Fibroblast of lung (primary cell): ENCODE measurements around the gene ID2. TPM values are rescaled to one million over a fixed set of nuclear protein-coding genes. Genes with fewer than 3 reads are reported as not detected.

ENCODE experiments used
- DNase-seq, 2 donors: peaks; one replicate each; pipeline versions ENCODE4 v3.0.0 to v3.0.0-alpha.2; 2010; ENCODE audit warnings: low read depth in 2 of 2
- H2AFZ ChIP-seq: 2 replicates; pipeline ENCODE4 v1.5.1; 2012; ENCODE audit warnings: low read length, control low read depth, inconsistent platforms
- H3K27ac ChIP-seq: 2 replicates; pipeline ENCODE4 v1.5.1; 2011; ENCODE audit warnings: low read length, control low read depth; ENCODE audit not compliant: insufficient read depth
- H3K27me3 ChIP-seq: 2 replicates; pipeline ENCODE4 v1.5.1; 2011; ENCODE audit warnings: mild to moderate bottlenecking, low read length; ENCODE audit not compliant: control insufficient read depth, insufficient read depth
- H3K36me3 ChIP-seq: 2 replicates; pipeline ENCODE4 v1.5.1; 2011; ENCODE audit warnings: low read length; ENCODE audit not compliant: control insufficient read depth, insufficient read depth
- H3K4me1 ChIP-seq: 2 replicates; pipeline ENCODE4 v1.5.1; 2011; ENCODE audit warnings: low read length; ENCODE audit not compliant: control insufficient read depth, insufficient read depth; ENCODE audit errors: extremely low read depth
- H3K4me2 ChIP-seq: 2 replicates; pipeline ENCODE4 v1.5.1; 2011; ENCODE audit warnings: low read length, control low read depth; ENCODE audit not compliant: insufficient read depth; ENCODE audit errors: extremely low read depth
- H3K4me3 ChIP-seq, 4 experiments: fragments of 200-600 bp in 1 of 4; sonication (generic) in 1 of 4; replicated peaks in 1 of 4; 2 replicates each; pipeline ENCODE4 v1.5.1; 2011 to 2016; ENCODE audit warnings: low read length in 4 of 4, low read depth in 3 of 4, mild to moderate bottlenecking in 3 of 4, control low read depth in 2 of 4, inconsistent platforms in 1 of 4, mixed read lengths in 1 of 4; ENCODE audit not compliant: insufficient read depth in 1 of 4; ENCODE audit errors: control extremely low read depth in 1 of 4
- H3K79me2 ChIP-seq: 2 replicates; pipeline ENCODE4 v1.5.1; 2012; ENCODE audit warnings: mild to moderate bottlenecking, low read length, inconsistent platforms; ENCODE audit not compliant: control insufficient read depth, insufficient read depth
- H3K9ac ChIP-seq: 2 replicates; pipeline ENCODE4 v1.5.1; 2011; ENCODE audit warnings: mild to moderate bottlenecking, low read length, control low read depth; ENCODE audit not compliant: insufficient read depth
- H3K9me3 ChIP-seq: 2 replicates; pipeline ENCODE4 v1.5.1; 2012; ENCODE audit warnings: low read depth, low read length; ENCODE audit not compliant: control insufficient read depth, insufficient read depth
- H4K20me1 ChIP-seq: 2 replicates; pipeline ENCODE4 v1.5.1; 2011; ENCODE audit warnings: low read length; ENCODE audit not compliant: control insufficient read depth, insufficient read depth; ENCODE audit errors: extremely low read depth
- EZH2 ChIP-seq: IDR thresholded peaks from 2 replicates; pipeline ENCODE4 v1.5.1; 2012; ENCODE audit warnings: low read length, control low read depth, mild to moderate bottlenecking; ENCODE audit errors: missing control alignments
- polyA plus RNA-seq, 2 donors: library from polyadenylated mRNA; depleted of rRNA in 1 of 2; stranded (reverse) in 1 of 2; unstranded in 1 of 2; fragments of >200 nt; gene quantifications; 2 replicates each; pipeline ENCODE4 v1.2.1, GENCODE V29; 2011 to 2012; ENCODE audit warnings: missing spikeins in 1 of 2
- total RNA-seq: library from RNA; depleted of rRNA; stranded (reverse); fragments of >200 nt; gene quantifications from 2 replicates; pipeline ENCODE4 v1.2.1, GENCODE V29; 2014
- TF ChIP-seq, protein P1 (sequence below), 2 donors: IDR thresholded peaks in 1 of 2; conservative IDR thresholded peaks in 1 of 2; 1 replicate in 1 of 2; 2 replicates in 1 of 2; pipeline ENCODE4 v1.5.1; 2011 to 2012; ENCODE audit warnings: low read length in 2 of 2, control low read depth in 1 of 2, inconsistent platforms in 1 of 2, low read depth in 1 of 2, mild to moderate bottlenecking in 1 of 2

The ID2 gene
- total and polyA plus RNA-seq, 2 donors (not counting 1 experiment from before 2014, with no cell fraction given): 23.1 to 66.6 TPM

DNA sequence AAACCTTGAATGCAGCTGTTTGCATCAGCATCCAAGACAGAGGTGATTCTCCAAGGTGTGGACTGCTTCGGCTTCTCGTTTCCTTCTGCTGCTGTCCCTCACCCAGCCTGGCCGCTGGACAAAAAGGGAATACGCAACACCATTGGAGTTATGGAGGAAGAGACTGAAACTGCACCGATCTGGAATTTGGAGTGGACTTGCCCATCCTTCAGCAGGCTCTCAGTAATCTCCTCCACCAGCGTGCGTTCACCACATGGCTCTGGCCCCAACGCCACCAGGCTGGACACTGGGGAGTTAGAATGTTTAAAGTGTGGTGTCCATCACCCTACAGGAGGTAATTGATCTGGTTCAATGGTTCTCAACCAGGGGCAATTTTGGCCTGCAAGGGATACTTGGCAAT, 41.4 kb upstream of the ID2 start:
- Histone ChIP-seq H3K79me2 (no peaks in the 10 kb centered on the region), H3K9ac (no peak overlapping the region), H3K27ac (no peak overlapping the region), H4K20me1 (no peaks in the 10 kb centered on the region), H3K27me3 (no peaks in the 10 kb centered on the region), H3K4me2 (no peak overlapping the region), H3K9me3 (no peaks in the 10 kb centered on the region), H3K36me3 (no peaks in the 10 kb centered on the region), H3K4me3 (no peak overlapping the region), H2AFZ (no peak overlapping the region), H3K4me1 (peaks cover 13% of the 10 kb centered on the region)
- DNase-seq: no peak
- TF ChIP-seq, protein P1, sequence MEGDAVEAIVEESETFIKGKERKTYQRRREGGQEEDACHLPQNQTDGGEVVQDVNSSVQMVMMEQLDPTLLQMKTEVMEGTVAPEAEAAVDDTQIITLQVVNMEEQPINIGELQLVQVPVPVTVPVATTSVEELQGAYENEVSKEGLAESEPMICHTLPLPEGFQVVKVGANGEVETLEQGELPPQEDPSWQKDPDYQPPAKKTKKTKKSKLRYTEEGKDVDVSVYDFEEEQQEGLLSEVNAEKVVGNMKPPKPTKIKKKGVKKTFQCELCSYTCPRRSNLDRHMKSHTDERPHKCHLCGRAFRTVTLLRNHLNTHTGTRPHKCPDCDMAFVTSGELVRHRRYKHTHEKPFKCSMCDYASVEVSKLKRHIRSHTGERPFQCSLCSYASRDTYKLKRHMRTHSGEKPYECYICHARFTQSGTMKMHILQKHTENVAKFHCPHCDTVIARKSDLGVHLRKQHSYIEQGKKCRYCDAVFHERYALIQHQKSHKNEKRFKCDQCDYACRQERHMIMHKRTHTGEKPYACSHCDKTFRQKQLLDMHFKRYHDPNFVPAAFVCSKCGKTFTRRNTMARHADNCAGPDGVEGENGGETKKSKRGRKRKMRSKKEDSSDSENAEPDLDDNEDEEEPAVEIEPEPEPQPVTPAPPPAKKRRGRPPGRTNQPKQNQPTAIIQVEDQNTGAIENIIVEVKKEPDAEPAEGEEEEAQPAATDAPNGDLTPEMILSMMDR (conservative IDR thresholded peaks at IDR 0.05 in 1 of 2, IDR thresholded peaks at IDR 0.05 in 1 of 2; ENCODE audit: low read depth in 1 of 2, low read length in 2 of 2): no peak
- no peak for TF ChIP-seq EZH2

DNA sequence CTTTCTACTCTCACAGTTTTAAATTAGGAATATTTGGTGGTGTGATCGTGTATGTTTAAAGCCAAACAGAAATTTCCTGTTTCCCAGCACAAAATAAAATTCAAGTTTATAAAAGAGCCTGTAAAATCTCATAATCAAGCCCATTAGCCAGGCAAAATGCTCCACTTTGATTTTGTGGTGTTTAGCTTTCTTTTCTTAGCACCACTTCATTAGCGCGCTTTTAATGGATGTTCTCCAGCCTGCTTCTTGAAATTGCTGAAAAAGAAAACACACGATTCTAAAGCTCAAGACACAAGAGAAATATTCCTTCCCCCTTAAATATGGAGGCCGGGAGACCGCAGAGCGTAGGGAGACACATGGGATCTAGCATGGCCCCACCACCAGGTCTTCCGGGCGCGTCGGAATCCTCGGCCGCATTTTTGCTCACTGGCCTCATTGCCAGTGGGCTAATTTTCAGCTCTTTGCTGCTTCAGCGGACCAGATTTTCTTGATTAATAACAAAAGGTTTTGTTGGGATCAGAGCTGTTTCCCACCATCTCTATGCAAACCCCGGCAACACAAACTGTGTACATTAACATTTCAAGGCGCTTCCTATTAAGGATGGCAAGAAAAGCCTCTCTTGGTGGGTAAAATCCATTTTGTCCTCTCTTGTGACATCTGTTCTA, 40.4 kb upstream of the ID2 start:
- no peaks in the 10 kb centered on the region for H3K79me2 ChIP-seq
- no peak overlapping the region for H3K27ac ChIP-seq
- no peak overlapping the region for H2AFZ ChIP-seq
- H3K9me3 ChIP-seq: no peaks in the 10 kb centered on the region
- H4K20me1 ChIP-seq: no peaks in the 10 kb centered on the region
- peaks cover 6% of the 10 kb centered on the region for H3K4me1 ChIP-seq
- no peak for DNase-seq
- no peak for TF ChIP-seq EZH2
- TF ChIP-seq, protein P1 (conservative IDR thresholded peaks at IDR 0.05 in 1 of 2, IDR thresholded peaks at IDR 0.05 in 1 of 2; ENCODE audit: low read depth in 1 of 2, low read length in 2 of 2): no peak
- no peaks in the 10 kb centered on the region for H3K36me3 ChIP-seq
- H3K9ac ChIP-seq: no peak overlapping the region
- H3K4me3 ChIP-seq: no peak overlapping the region
- no peaks in the 10 kb centered on the region for H3K27me3 ChIP-seq
- H3K4me2 ChIP-seq: no peak overlapping the region

DNA sequence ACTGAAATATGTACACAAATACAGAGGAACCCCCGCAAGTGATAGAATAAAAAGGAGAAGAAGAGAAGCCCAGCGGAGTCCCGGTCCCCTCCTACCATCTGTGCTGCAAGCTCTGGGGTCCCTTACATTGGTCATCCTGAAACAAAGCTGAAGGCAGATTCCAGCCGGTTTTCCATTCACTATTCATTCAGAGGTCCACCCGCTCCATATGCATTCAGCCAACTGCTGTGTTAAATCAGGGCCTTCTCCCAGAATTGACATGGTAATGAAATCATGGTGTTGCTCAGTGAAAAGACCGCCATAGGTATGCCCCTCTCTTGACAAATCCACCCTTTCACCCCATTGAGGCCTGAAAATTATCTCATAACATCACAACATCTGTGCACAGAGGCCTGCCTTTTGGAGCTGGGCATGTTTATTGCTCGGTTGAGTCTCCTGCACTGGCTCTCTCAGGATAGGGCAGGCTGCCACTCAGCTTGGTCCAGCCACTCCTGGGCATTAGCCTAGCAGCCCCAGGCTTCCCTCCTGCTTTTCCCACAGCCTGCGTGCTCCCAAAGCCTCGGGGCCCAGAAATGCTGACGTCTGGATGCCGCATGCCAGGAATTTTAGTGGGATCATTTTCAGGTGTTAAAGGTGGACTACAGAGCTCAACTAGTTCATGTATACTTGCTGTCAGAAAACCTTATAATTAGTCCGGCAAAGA, 39.3 kb upstream of the ID2 start:
- DNase-seq: no peak
- Histone ChIP-seq H3K4me2 (no peak overlapping the region), H4K20me1 (no peaks in the 10 kb centered on the region), H3K36me3 (no peaks in the 10 kb centered on the region), H3K4me3 (no peak overlapping the region), H3K27ac (no peak overlapping the region), H3K79me2 (no peaks in the 10 kb centered on the region), H3K9me3 (no peaks in the 10 kb centered on the region), H2AFZ (no peak overlapping the region), H3K9ac (no peak overlapping the region), H3K4me1 (no peaks in the 10 kb centered on the region), H3K27me3 (no peaks in the 10 kb centered on the region)
- TF ChIP-seq, protein P1 (conservative IDR thresholded peaks at IDR 0.05 in 1 of 2, IDR thresholded peaks at IDR 0.05 in 1 of 2; ENCODE audit: low read depth in 1 of 2, low read length in 2 of 2): no peak
- TF ChIP-seq EZH2: no peak
